TTC549 (cell line): Measurements from ENCODE around the gene CUX1.
"Not testable (repeated sequence)": the region's sequence is repeated elsewhere in the genome, so short reads cannot be mapped to it uniquely, and the experiment has no call there.

Experiments
- FAIRE-seq: peaks from 2 replicates; lab custom pipeline; 2012; peaks lifted over from hg19 to GRCh38; lab: Jason Lieb, UNC

CUX1 gene

DNA sequence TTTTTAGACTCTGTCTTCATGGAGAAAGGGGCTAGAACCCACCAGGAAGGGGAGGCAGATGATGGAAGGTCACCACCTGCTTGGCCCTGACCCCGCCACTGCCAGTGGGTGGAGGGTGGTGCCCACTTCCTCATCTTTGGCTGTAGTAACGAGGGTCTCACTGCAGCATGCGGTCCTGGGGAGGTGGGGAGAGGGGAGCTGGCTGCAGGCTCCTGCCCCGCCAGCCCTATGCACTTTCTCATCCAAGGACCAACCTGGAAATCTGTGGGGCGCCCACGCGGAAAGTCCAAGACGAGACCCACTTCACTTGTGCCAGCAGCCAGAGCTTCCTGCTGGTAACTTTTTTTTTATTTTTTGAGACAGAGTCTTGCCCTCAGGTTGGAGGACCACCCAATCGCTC lies 101.0 kb downstream of the CUX1 start:
- FAIRE-seq: no peak

DNA sequence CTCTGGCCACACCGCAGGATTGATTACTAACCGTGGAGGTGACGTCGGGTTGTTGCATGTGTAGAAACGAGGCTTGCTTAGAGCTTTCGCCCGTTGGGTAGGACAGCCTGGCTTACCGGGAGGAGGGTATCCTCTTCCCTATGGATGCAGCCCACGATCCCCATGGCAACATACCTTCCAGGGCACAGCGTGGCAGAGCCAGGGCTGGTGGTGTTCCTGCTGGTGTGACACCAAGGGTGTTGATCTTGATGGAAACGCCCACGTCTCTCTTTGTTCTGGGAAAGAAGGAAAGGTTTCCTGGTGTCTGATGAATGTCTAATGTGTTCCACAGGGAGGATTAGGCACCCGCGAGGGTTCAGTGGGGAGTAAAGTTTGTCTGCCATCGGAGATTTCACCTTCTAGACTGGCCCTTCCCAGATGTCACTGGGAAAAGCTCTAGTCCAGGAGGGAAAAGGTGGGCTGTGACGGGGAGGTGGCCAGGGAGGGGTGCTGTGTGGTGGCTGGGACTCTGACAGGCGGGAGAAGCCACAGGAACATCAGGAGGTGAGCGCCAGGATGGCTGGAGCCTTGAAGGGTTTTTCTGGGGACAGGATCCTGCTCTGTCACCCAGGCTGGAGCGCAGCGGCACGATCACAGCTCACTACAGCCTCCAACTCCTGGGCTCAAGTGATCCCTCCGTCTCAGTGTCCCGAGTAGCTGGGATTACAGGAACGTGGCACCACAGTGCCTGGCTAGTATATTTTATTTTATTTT lies 102.1 kb downstream of the CUX1 start:
- FAIRE-seq: no peak

DNA sequence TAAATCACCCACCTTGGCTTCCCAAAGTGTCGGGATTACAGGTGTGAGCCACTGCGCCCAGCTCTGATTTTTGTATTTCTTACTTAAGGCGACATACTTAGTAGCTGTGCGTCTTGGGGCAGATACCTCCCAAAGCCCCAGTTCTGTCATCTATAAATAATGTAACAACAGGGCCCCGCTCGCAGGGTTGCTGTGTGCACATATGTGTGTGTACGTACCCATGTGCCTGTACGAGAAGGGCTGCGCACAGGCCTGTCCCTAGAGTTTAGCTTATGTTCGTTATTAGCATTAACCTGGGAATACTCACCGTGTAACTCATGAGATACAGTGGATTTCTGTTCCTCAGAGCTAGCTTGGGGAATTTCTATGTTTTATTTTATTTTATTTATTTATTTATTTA lies 103.6 kb downstream of the CUX1 start:
- FAIRE-seq: no peak

DNA sequence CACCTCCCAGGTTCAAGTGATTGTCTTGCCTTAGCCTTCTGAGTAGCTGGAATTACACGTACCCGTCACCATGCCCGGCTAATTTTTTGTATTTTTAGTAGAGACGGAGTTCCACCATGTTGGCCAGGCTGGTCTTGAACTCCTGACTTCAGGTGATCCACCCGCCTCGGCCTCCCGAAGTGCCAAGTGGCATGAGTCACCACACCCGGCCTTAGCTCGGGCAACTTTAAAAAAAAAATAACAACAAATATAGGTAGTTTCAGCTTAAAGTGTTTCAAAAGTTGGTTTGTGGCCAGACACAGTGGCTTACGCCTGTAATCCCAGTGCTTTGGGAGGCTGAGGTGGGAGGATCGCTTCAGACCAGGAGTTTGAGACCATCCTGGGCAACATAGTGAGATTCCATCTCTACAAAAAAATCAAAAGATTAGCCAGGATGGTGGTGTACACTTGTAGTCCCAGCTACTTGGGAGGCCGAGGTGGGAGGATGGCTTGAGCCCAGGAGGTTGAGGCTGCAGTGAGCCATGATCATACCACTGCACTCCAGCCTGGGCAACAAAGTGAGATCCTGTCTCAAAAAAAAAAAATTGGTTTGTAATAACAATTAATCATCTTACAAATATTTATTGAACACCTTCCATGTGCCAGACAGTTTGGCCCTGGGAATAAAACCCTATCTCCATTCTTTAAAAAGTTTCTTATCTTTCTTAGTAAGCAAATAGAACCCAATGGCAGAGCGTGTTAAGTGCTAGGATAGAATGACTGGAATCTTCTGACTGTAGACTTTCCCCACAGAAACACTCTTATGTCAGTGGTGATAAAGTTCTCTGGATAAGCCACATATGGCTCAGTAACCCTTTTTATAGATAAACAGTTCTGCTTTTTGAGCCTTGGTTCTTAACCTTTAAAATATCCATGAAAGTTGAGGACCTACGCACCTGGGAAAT lies 104.4 kb downstream of the CUX1 start:
- not testable (repeated sequence) for FAIRE-seq

DNA sequence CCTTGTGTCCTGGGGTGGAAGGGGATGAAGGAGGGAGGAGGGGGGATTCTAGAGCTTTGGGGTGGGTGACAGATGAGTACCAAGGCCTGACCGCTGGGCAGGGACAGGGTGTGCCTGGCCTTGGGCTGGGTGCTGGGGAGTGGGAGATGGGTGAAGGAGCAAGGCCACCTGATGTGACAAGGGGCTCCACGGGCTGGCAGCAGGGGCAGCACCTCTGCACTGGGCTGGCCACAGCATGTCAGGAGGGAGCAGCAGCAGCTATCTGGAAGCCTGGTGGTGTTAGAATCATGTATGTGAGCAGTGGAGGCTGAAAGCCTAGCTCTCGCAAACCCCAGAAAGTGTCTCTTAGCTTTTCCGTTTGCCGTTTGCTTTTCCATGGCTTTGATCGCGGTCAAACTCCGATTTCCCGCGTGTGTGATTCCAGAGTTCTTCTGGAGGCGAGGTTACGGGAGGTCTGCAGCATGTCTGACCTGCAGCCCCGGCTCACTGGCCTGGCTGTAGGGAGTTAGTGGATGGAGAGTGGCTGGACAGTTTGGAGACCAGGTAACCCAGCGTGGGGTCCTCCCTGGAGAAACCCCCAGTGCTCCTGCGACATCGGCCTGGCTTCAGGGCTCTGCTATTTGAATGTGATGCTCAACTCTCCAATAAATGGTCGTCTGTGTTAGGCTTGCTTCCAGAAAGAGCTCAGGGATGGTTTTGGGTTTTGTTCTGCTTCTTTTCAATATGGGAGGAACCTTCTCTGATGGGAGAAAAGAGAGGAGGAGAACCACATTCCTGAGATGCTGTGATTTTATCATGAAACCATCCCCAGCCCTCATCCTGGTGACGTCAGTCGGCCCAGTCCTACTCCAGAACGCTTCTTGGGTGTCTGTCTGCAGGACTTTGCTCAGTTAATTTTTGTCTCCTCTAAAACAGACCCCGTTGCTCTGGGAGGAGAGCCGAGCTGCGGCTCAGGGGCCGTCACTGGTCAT lies 105.5 kb downstream of the CUX1 start:
- FAIRE-seq: no peak

DNA sequence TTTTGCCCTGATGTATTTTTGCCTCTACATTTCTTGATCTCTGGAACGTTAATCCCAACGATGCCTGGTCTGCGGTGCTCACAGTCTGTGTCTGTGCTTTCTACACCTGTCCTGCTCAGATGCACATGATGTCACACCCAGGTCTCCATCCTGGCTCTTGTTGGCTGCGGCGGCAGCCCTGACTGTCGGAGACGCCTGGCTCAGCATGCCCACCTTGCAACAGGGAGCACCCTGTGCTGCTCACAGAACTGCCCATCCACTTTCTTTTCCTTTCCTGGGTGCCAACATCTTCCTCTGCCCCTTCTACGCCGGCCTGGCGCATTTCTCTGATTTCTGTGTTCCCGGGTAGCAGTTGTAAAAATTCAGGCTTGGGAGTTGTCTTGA lies 106.2 kb downstream of the CUX1 start:
- FAIRE-seq: no peak

DNA sequence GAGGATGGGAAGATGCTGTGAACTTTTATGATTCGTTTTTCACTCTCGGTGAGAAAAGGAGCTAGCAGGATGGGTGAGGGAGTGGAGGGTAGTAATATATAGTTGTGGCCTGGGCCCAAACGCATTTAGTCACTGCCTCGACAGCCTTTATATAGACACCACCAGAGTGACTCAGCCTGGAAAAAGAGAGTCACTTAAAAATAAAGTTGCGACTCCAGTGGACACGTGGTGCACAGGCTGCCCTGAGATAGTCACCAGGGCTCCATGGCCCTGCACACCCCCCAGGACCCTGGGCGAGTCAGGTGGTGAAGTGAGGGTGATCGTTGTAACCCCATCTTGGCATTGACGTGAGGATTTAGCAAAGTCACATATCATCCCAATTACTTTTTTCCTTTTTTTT lies 106.7 kb downstream of the CUX1 start:
- no peak for FAIRE-seq

DNA sequence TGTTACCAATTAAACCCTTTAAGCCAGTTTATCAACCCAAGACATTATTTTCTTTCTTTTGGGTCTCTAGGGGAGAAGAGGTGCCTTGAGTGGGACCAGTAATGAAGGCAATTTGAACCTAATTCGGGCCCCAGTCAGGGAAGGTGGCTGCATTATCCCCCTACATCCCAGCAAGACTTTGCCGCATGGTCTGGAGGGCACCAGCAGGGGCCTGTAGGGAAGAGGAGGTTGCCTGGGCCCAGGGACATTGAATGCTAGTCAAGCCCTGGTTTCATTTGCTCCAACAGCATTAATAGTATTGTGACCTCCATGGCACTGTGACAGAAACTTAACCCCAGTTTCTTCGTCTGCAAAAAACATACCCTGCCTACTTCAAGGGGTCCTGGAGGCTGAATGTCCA lies 108.8 kb downstream of the CUX1 start:
- FAIRE-seq: no peak

DNA sequence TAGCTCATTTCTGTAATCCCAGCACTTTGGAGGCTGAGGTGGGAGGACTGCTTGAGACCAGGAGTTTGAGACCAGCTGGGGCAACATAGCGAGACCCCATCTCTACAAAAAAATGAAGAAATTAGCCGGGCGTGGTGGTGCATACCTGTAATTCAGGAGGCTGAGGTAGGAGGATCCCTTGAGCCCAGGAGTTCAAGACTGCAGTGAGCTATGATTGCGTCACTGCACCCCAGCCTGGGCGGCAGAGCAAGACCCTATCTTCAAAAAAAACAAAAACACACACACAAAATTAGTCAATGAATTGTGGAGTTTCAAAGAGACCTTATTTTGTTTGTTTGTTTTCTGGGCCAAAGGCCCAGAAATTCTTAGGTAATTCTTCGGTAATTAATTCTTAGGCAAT lies 110.0 kb downstream of the CUX1 start:
- no peak for FAIRE-seq

DNA sequence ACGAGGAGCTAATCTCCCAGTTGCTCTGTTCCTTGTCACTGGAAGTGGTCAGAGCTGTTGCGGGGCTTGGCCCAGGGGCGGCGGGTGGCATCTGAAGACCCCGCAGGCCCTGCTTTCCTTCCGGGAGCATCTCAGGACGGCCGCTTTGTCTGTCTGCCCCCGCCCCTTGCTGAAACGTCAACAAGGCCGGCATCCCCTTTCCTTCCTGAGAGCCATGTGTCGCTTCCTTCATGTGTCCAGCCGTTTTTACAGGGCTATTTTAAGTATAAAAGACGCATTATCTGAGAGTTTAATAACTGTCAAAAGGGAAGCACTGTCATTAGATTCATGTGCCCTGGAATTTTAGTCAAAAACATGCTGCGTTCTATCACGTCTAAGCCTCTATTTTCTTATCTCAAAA lies 110.4 kb downstream of the CUX1 start:
- FAIRE-seq: no peak

DNA sequence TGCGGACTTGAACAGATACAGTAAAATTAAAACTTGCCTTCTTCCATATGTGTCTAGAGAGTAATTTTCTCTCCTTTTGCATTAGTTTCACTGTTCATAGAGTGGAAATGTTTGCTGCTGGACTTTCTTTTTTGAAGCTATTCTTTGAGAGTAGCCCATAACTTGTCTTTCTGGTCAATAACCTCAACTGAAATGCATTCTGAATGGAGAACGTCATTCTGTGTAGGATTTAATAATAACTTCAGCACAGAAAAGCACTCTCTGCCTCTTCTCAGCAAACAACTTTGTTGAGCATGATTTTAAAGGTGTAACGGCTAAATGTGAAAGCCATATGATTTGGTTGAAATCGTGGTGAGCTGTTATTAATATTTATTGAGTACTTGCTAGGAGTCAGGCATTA lies 111.8 kb downstream of the CUX1 start:
- no peak for FAIRE-seq

DNA sequence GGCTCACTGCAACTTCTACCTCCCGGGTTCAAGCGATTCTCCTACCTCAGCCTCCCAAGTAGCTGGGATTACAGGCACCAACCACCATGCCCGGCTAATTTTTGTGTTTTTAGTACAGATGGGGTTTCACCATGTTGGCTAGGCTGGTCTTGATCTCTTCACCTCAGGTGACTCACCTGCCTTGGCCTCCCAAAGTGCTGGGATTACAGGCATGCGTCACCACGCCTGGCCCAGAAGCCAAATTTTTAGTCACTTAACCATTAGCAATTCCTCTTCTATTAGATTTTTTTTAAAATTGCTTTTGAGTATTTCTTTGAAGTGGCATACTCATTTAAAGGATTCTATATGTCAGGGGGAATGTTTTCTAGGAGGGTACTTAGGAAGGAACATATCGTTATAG lies 112.5 kb downstream of the CUX1 start:
- FAIRE-seq: not testable (repeated sequence)

DNA sequence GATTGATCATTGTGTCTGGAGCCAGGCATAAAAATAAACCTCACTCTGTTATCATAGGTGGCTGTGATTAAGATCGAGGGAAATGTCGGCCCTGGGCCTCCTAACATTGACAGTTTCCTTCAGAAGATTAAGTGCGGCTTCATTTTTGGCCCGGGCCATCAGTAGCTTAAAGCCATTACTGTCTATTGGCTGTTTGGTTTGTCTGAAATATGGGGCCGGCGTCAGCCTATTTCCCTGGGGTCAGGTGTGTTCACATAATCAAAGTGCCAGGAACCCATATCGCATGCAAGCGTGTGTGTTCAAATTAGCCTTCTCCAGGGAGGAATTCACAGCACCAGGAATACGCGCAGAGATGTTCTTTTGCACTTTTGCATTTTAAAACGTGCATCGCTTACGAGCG lies 114.7 kb downstream of the CUX1 start:
- no peak for FAIRE-seq

DNA sequence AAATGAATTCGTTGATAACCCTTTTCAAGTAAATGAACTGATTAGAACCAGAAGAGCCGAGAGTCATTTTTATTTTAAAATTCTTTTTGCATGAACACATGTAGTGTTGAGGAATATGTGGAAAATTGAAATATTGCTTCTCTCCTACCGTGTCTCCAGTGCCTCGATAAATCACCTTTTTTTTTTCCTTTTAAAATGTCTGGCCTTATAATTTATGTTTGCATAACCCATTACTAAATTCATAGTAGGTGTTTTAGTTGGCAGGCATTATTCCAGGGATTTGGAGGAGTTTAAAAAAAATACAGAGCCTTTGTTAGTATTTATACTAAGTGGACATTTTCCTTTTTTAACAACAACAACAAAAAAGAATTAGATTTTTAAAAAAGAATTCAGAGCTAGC lies 115.6 kb downstream of the CUX1 start:
- FAIRE-seq: no peak

DNA sequence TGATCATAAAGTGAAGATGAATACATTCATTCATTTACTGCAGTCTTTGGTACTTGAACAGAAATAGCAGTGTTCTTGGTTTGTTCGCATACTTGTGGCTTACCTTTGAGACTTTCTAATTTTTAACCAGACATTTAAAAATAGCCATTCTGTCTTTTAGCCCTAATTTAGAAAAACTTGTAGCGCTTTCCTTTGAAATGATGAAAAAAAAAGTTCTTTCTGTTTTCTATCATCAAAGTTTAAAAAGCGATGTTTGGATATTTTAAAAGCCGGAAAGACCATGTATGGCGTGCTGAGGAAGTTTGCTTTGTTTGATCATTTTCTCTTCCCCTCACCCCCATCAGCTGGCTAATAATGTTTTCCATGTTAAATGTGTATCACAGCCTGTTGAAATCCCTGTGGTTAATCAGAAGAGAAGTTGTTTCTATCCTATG lies 116.3 kb downstream of the CUX1 start:
- FAIRE-seq: no peak

DNA sequence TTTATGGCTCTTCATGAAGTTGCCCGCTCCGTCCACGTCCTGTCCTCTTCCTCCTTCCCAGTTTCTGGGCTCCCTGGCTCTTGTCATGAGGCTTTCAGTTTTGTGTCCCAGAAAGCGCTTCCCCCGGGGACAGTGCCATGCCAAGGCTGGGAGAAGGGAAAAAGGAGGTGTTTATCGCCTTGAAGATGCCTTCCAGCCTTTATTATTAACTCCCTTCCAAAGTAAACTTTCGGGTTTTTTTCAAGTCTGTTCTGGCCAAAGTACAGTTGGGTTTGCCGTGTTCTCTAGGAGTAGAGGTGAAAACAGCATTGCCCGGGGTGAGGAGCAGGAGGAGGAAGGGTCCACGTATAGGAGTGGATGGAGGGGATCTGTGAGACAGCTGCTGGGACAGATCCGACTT lies 117.2 kb downstream of the CUX1 start:
- no peak for FAIRE-seq

DNA sequence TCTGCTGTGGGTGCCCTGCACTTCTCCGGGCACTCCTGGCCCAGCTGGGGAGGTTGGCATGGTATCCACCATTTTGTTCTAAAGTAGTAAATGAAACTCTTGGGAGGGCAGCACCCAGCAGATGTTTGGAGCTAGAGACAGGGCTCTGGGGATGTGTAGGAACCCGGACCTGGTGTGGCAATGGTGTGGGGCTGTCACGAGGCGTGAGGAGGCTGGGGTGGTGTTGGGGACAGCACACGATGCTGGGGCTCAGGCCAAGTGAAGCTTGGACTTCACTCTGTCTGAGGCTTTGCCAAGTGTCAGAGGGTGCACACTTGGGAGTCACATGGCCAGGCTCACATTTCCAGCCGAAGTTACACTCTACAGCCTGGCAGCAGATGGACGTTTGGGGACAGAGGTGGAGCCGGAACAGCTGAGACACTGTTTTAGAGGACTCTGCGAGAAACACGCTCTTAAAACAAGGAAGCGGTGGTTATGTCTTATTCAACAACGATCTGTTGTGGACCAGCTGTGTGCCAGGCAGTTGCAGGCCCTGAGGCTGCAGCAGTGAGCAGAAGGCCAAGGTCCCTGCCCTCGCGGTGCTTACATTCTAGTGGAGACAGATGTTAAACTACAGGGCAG lies 118.2 kb downstream of the CUX1 start:
- FAIRE-seq: no peak

DNA sequence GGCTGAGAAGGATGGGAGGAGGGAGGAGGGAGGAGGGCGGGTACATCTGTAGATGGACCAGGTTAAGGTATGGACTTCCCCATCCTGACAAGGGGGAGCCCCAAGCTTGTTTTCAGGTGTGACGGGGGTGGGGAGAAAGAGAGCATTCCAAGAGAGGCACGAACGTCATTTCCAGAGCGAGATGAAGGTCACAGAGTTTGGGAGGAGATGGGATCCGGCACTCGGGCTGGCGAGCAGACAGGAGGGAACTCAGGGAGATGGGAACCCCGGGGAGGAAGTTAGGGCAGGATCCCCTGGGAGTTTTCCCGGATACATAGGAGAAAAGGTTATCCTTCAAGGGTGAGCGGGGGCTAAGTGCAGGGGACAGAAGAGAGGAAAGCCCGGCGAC lies 118.8 kb downstream of the CUX1 start:
- no peak for FAIRE-seq

DNA sequence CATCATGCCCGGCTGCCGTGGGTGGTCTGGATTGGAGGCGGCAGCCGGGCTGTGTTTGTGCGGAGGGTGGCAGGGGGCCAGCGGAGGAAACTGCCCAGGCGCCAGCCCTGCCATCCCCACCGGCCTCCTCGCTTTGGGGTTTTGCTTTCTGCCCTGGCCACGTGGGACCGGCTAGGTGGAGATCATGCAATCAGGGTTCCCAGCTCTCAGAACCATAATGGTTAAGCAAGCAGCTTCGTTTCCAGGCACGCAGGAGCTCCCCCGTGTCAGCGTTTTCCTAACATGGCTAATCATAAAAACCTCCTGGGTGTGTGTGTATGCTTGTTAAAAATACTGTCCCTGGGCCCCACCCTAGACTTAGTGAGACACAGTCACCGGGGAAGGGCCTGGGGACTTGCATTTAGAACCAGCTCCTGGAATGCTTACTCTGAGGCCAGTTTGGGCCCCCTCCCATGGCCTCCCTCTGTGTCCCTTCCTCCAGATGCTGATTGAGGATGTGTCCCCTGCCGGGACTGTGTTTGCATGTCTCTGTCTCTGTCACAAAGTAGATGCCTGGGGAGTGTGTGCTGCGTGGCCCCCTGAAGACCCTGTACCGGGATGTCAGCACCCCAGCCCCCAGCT lies 119.3 kb downstream of the CUX1 start:
- no peak for FAIRE-seq

DNA sequence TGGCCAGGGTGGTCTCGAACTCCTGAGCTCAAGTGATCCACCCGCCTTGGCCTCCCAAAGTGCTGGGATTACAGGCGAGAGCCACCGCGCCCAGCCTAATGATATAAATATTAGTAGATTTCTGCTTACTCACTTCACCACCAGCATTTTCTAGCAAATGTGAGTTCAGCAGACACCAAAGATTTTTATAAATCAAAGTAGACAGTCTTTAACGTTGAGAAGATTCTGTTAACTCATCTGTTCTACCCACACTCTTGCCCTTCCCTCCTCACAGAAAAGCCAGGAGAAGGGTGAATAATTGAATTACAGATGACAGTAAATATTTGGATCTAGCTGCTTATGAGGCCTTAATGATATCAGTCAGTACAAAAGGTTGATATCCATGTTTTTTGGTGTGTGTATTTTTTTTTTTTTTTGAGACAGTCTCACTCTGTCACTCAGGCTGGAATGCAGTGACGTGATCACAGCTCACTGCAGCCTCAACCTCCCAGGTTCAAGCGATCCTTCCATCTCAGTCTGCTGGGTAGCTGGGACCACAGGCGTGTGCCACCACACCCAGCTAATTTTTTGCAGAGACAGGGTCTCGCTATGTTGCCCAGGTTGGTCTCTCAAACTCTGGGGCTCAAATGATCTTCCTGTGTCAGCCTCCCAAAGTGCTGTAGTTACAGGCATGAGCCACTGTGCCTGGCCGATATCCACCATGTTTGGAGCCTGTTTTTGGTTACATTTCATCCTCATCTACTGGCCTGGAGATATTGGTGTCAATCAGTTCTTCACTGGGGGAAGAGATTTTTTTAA lies 120.5 kb downstream of the CUX1 start:
- no peak for FAIRE-seq
